ENCODE measurements around the gene C12orf57. TPM values are rescaled to one million over a fixed set of nuclear protein-coding genes. Genes with fewer than 3 reads are reported as not detected.

The C12orf57 gene
- total and polyA plus RNA-seq, 2 of the 8 experiments (the other 6 are each of a cell fraction or from before 2014, with no cell fraction given) = 174 to 993 TPM

DNA sequence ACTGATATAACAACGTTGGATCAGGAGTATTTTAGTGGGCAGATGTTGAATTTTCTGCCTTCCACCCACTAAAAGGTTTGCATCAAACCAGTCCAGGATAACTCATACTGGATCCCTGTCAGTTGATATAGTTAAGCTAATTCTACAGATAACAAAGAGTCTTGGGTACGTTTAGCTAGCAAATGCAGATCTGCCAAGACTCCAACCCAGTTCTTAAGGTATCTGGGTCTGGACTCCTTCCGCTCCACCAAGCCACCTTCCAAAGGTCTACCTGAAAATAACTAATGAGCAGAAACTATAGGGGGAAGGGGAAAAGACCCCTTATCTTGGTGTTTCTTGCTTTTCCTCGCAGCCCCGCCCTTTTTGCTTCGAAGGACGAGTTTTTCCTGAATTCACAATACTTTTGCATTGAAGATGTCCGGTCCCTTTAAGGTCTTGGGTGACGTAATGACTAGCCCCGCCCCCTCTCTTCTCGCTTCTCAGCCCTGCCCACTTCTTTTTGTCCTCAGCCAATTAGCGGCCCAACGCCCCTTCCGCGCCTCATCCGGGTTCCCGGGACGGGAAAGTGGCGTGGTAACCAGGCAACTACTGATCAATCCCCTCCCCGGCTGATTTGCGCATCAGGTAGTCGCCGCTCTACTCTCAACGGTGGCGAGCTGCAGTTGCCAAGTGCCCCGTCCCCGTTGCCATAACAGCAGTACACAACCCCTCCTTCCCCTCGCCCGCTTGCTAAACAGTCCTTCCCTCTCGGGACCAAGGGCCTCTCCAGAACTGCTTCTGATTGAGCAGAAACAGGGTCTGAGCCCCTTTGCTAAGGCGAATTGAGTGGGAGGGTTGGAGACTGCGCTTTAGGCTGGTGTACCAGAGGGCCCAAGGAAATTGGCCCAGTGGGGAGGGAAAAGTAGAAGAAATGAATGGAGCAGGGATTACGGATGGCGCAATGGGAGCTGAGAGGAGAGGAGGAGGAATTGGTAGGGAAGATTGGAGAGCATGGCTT is 39.2 kb upstream of the C12orf57 start, which contains the start of gene LRRC23 (continued):
- peak; percentile 95 to 99 for TF ChIP-seq SIN3A (conservative IDR thresholded peaks at IDR 0.05 in 1 of 2, IDR thresholded peaks at IDR 0.05 in 1 of 2; ENCODE audit: low read depth in 1 of 2, low read length in 2 of 2)
- no peak for TF ChIP-seq EGR1 (IDR thresholded peaks at IDR 0.05; ENCODE audit: borderline replicate concordance, low read depth, low read length)
- peak; percentile 77 for TF ChIP-seq CREB1 (IDR thresholded peaks at IDR 0.05)
- peak in 1 of 2 experiments; percentile 58; a peak in 1 of 4 replicates for TF ChIP-seq HDAC2 (IDR thresholded peaks at IDR 0.05; ENCODE audit: borderline replicate concordance in 1 of 2, low read depth in 2 of 2, low read length in 2 of 2)
- no peak for TF ChIP-seq FOSL1 (IDR thresholded peaks at IDR 0.05; ENCODE audit: insufficient read depth, low read depth, low read length)
- TF ChIP-seq ATF2 (IDR thresholded peaks at IDR 0.05; ENCODE audit: low read length) = peak; percentile 91
- TF ChIP-seq TAF1 (IDR thresholded peaks at IDR 0.05; ENCODE audit: low read depth, low read length) = peak; percentile 48; the same call in 1 of the 2 replicates
- TF ChIP-seq RNF2 (IDR thresholded peaks at IDR 0.05; ENCODE audit: borderline replicate concordance, low read depth, low read length, missing control alignments, poor library complexity, severe bottlenecking) = no peak
- no peak for TF ChIP-seq SIX5 (IDR thresholded peaks at IDR 0.05; ENCODE audit: low read depth, low read length)
- TF ChIP-seq BRCA1 (IDR thresholded peaks at IDR 0.05; ENCODE audit: low read depth, low read length) = no peak
- TF ChIP-seq ASH2L (IDR thresholded peaks at IDR 0.05; ENCODE audit: low read length) = no peak
- TF ChIP-seq POU5F1 (IDR thresholded peaks at IDR 0.05; ENCODE audit: low read depth, low read length) = no peak
- TF ChIP-seq CHD2 (IDR thresholded peaks at IDR 0.05; ENCODE audit: low read length) = peak; percentile 42; the same call in 1 of the 2 replicates
- peak; percentile 35 for TF ChIP-seq KDM4A (IDR thresholded peaks at IDR 0.05; ENCODE audit: low read depth, low read length, severe bottlenecking)
- peak; percentile 84 for TF ChIP-seq JUND (IDR thresholded peaks at IDR 0.05; ENCODE audit: low read length)

Measured in H1 (cell line).